Measurements from ENCODE around the gene FCAMR. TPM values are rescaled to one million over a fixed set of nuclear protein-coding genes. Genes with fewer than 3 reads are reported as not detected.
A peak's percentile ranks its signal among the peaks of the same experiment; 100 is the strongest.

The FCAMR gene
- total RNA-seq, 2 experiments from 2014 or later = not detected

DNA sequence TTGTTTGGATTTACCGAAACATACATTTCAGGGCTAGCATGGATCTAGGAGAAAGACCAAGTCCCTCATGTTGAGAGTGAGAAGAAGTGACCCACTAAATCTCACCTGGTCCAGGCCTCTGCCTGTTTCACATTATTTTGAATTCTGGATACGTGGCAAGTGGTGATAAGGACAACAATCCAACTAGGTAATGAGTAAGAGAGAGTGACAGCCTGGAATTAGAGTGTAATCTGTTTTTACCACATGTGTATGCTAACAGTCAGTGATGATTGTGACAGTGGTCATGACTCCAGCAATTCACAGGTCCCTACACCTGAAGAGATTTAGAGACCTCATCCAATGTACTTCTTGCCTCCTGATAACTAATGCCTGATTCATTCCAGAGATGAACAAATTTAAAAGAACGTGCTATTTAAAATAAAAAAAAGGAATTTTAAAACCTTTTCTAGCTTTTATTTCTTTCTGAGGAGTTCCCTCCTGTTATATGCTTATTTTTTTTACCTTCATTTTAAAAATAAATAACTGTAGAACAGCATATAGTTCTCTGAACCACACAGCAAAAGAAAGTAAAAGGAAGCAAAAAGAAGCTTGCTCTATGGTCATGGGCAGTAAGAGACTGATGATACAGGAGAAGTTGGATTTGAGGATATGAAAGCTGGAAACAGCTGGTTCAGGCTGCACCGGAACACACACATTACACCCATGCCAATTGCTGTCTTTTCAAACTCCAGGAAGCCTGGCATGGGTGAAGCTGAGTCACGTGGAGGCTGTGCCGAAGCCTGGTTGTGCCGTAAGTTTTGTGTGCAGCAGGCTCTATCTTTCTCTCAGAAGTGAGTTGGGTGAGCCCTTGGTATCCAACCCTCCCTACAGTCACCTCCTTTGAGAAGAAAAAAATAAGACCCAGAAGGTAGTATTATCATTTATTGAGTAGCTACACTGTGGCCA lies 47.6 kb upstream of the FCAMR start:
- Mint-ChIP-seq H3K9me3 (no peaks in the 10 kb centered on the region), H3K4me3 (no peak overlapping the region), H3K36me3 (ENCODE audit: low read depth) (no peaks in the 10 kb centered on the region), H3K27me3 (peaks cover 5% of the 10 kb centered on the region), H3K27ac (no peak overlapping the region), H3K4me1 (ENCODE audit: low read depth) (peaks cover 8% of the 10 kb centered on the region)
- ATAC-seq = no peak
- ChIA-PET POLR2A (no interaction called here), CTCF (interaction anchor here (1.3 to 2.1 kb wide), 5 partner anchors 8 to 359 kb away, joined by 3 to 7 read pairs (median 5); no protein-coding TSS in a partner anchor)
- TF ChIP-seq, protein P1, sequence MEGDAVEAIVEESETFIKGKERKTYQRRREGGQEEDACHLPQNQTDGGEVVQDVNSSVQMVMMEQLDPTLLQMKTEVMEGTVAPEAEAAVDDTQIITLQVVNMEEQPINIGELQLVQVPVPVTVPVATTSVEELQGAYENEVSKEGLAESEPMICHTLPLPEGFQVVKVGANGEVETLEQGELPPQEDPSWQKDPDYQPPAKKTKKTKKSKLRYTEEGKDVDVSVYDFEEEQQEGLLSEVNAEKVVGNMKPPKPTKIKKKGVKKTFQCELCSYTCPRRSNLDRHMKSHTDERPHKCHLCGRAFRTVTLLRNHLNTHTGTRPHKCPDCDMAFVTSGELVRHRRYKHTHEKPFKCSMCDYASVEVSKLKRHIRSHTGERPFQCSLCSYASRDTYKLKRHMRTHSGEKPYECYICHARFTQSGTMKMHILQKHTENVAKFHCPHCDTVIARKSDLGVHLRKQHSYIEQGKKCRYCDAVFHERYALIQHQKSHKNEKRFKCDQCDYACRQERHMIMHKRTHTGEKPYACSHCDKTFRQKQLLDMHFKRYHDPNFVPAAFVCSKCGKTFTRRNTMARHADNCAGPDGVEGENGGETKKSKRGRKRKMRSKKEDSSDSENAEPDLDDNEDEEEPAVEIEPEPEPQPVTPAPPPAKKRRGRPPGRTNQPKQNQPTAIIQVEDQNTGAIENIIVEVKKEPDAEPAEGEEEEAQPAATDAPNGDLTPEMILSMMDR (IDR thresholded peaks at IDR 0.05) = no peak
- intact Hi-C loops (cut with micrococcal nuclease) = no loop called here
- no peak for DNase-seq

DNA sequence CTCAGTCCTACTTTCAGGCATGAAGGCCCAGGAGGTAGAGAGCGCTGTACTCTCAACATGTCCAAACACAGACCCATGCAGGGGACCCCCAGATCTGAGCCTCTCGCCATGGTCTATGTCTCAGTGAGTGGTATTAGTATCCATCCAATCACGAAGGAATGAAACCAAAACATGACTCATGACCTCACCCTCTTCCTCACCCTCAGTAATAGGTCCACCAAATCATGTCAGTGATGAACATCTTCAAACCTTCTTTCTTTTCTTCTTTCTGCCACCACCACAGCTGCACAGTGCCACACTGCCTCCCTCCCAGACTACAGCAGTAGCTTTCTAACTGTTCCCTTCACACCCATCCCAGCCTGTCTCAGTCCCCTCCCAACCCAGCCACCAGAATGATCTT lies 45.5 kb upstream of the FCAMR start:
- intact Hi-C loops (cut with micrococcal nuclease) = no loop called here
- H3K36me3 Mint-ChIP-seq (ENCODE audit: low read depth) = no peaks in the 10 kb centered on the region
- peak; percentile 66 for ATAC-seq
- peaks cover 6% of the 10 kb centered on the region for H3K4me1 Mint-ChIP-seq (ENCODE audit: low read depth)
- no peak for DNase-seq
- peaks cover 11% of the 10 kb centered on the region for H3K27me3 Mint-ChIP-seq
- TF ChIP-seq, protein P1 (IDR thresholded peaks at IDR 0.05) = no peak
- ChIA-PET POLR2A (no interaction called here), CTCF (interaction anchor here (3.3 to 3.7 kb wide), 2 partner anchors 11 to 34 kb away, joined by 12 to 26 read pairs; no protein-coding TSS in a partner anchor)
- no peak overlapping the region for H3K4me3 Mint-ChIP-seq
- H3K9me3 Mint-ChIP-seq = no peaks in the 10 kb centered on the region
- no peak overlapping the region for H3K27ac Mint-ChIP-seq

DNA sequence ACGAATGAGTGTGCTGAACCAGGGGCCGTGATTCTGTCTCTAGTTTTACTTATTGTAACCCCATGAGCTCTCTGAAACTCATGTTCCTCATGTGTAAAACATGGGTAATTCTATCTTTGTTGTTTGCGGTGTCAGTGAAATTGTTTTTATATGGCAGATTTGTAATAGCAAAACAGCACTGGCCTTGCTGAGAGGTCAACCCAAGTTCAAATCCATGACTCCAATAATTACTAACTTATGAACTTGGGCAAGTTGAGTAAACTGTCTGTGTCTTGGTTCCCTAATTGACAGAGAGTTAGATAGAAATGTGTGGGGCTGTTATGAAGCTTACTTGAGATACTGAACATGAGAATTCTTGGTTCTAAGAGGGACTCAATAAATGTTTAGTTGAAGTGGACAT lies 44.5 kb upstream of the FCAMR start:
- peaks cover 3% of the 10 kb centered on the region for H3K4me1 Mint-ChIP-seq (ENCODE audit: low read depth)
- POLR2A ChIA-PET = interaction anchor here (0.8 kb wide), 1 partner anchor 477 kb away, joined by 4 read pairs; no protein-coding TSS in a partner anchor
- no peaks in the 10 kb centered on the region for H3K36me3 Mint-ChIP-seq (ENCODE audit: low read depth)
- H3K9me3 Mint-ChIP-seq = no peaks in the 10 kb centered on the region
- TF ChIP-seq, protein P1 (IDR thresholded peaks at IDR 0.05) = no peak
- CTCF ChIA-PET = interaction anchor here (0.9 to 3.7 kb wide), 4 partner anchors 8 to 35 kb away, joined by 3 to 26 read pairs (median 8); no protein-coding TSS in a partner anchor
- no peak overlapping the region for H3K27ac Mint-ChIP-seq
- ATAC-seq (no peak), DNase-seq (no peak)
- H3K4me3 Mint-ChIP-seq = no peak overlapping the region
- intact Hi-C loops (cut with micrococcal nuclease) = no loop called here
- H3K27me3 Mint-ChIP-seq = peaks cover 12% of the 10 kb centered on the region

DNA sequence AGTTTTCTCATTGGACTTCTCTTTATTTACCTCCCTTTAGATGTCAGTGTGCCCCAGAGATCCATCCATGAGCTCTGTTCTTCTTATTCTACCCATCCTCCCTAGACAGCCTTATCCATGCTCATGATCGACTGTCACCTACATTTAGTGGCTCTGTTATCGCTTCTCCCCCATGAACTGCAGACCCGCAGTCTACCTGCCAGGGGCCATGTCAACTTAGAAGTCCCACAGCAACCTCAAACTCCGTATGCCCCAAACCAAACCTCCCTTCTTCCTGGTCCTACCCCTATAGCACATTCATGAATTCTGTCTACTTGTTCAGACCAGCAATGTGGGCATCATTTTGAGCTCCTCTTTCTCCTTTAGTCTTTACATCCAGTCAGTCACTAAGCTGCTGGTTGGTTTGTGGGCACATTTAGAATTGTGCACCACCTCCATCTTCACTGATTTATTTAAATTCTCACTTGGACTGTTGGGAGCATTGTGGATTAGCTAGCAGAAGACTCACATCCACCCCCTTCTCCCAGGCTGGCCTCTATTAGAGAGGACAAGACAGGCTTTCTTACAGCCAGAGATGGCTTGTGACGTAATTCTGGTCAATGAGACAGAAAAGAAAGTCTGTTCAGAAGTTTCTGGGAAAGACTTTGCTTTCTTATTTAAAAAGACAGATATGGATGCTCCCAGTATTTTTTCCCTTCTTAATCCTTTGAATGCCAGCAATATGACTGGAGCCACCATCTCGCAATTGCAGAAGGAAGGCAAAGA lies 43.2 kb upstream of the FCAMR start:
- ChIA-PET POLR2A (no interaction called here), CTCF (interaction anchor here (1.1 to 3.7 kb wide), 3 partner anchors 9 to 78 kb away, joined by 3 to 26 read pairs (median 12); no protein-coding TSS in a partner anchor)
- DNase-seq (no peak), ATAC-seq (no peak)
- Mint-ChIP-seq H3K4me3 (no peak overlapping the region), H3K36me3 (ENCODE audit: low read depth) (no peaks in the 10 kb centered on the region), H3K9me3 (no peaks in the 10 kb centered on the region), H3K27ac (no peak overlapping the region), H3K4me1 (ENCODE audit: low read depth) (peaks cover 3% of the 10 kb centered on the region), H3K27me3 (peaks cover 12% of the 10 kb centered on the region)
- intact Hi-C loops (cut with micrococcal nuclease) = no loop called here
- TF ChIP-seq, protein P1 (IDR thresholded peaks at IDR 0.05) = no peak

Data from activated CD8-positive, alpha-beta T cell treated with anti-CD3 and anti-CD28 coated beads for 36 hours (primary cell).